Measurements from ENCODE around the gene HECW1. TPM values are rescaled to one million over a fixed set of nuclear protein-coding genes. Genes with fewer than 3 reads are reported as not detected.

Gene HECW1
- total and polyA plus RNA-seq, 10 of the 15 experiments (the other 5 are each of a cell fraction or from before 2014, with no cell fraction given): under 0.01 to 0.31 (median 0.04) TPM; not detected in 3

GRCh38 chr7:43294080-43294630 is 181.7 kb downstream of the HECW1 start:
- H3K4me1 ChIP-seq (ENCODE audit: control insufficient read depth, insufficient read depth, low read length): no peaks in the 10 kb centered on the region
- WGBS (ENCODE audit: insufficient coverage, insufficient replicate concordance, low lambda C conversion rate, missing lambda C conversion rate): 23% methylated on average over 5 of the region's 5 CpGs
- no peak overlapping the region for H3K9ac ChIP-seq (ENCODE audit: control insufficient read depth, insufficient read depth, low read length)
- intact Hi-C loops (cut with micrococcal nuclease; ENCODE audit: unreplicated experiment): no loop called here
- ChIA-PET CTCF (interaction anchor here (0.6 to 2.1 kb wide), 3 partner anchors 11 to 405 kb away, joined by 3 to 6 read pairs (median 3); no protein-coding TSS in a partner anchor), RAD21 (ENCODE audit: unreplicated experiment) (no interaction called here), POLR2A (no interaction called here), SMC1A (ENCODE audit: uncharacterized antibody, unreplicated experiment) (interaction anchor here (0.6 to 3.6 kb wide), 3 partner anchors 11 to 66 kb away, joined by 3 to 17 read pairs (median 3); no protein-coding TSS in a partner anchor)
- TF ChIP-seq ZNF622 (IDR thresholded peaks at IDR 0.05) (no peak), ZNF207 (IDR thresholded peaks at IDR 0.05; ENCODE audit: borderline replicate concordance) (no peak), NFYB (IDR thresholded peaks at IDR 0.05; ENCODE audit: insufficient read depth, low read depth, low read length) (no peak), RAD51 (IDR thresholded peaks at IDR 0.05) (no peak), SUPT20H (IDR thresholded peaks at IDR 0.05; ENCODE audit: borderline replicate concordance, control insufficient read depth, low read depth, low read length) (no peak), JUNB (IDR thresholded peaks at IDR 0.05) (no peak), RFX5 (IDR thresholded peaks at IDR 0.05; ENCODE audit: low read depth, low read length) (no peak), MTA3 (IDR thresholded peaks at IDR 0.05; ENCODE audit: borderline replicate concordance, low read length) (no peak), REST (IDR thresholded peaks at IDR 0.05; ENCODE audit: low read depth, low read length) (no peak), ATF7 (IDR thresholded peaks at IDR 0.05; ENCODE audit: low read depth) (no peak), YBX1 (IDR thresholded peaks at IDR 0.05) (no peak)
- H3K4me3 ChIP-seq: no peak overlapping the region
- H3K36me3 ChIP-seq (ENCODE audit: control insufficient read depth in 2 of 2, insufficient read depth in 2 of 2, low read length in 1 of 2): no peaks in the 10 kb centered on the region
- H3K27me3 ChIP-seq (replicated peaks in 1 of 2; ENCODE audit: control insufficient read depth in 2 of 2, insufficient read depth in 2 of 2, low read length in 1 of 2): no peaks in the 10 kb centered on the region; a peak in 1 of 4 replicates
- no peak overlapping the region for H3K27ac ChIP-seq (ENCODE audit: control insufficient read depth, insufficient read depth)
- DNase-seq (ENCODE audit: low read depth, low spot score) (no peak), ATAC-seq (no peak), FAIRE-seq (no peak)
- no peak overlapping the region for H3K4me2 ChIP-seq (ENCODE audit: control insufficient read depth, insufficient read depth)
- no peaks in the 10 kb centered on the region for H4K20me1 ChIP-seq (ENCODE audit: control insufficient read depth, insufficient read depth)
- BruUV-seq (replicated peaks): no TSS peak
- H3K9me3 ChIP-seq (replicated peaks; ENCODE audit: control insufficient read depth, insufficient read depth, low read length): peaks cover 5% of the 10 kb centered on the region; the same call in 2 of the 3 replicates
- H2AFZ ChIP-seq (ENCODE audit: control insufficient read depth, low read depth, low read length): no peak overlapping the region
- in situ Hi-C loops (cut with MboI): no loop called here
- H3K79me2 ChIP-seq (ENCODE audit: control insufficient read depth, insufficient read depth, low read length): no peaks in the 10 kb centered on the region

Measured in GM12878 (cell line).